Left ventricle myocardium inferior (tissue), 1 donor: ENCODE data around the gene TSPAN13. TPM values are rescaled to one million over a fixed set of nuclear protein-coding genes. Genes with fewer than 3 reads are reported as not detected.

ENCODE experiments used
- DNase-seq: peaks from one replicate; pipeline ENCODE4 v3.0.0-alpha.2; 2020
- H3K27ac ChIP-seq: fragments of 200-600 bp; replicated peaks from 2 replicates; pipeline ENCODE4 v1.8.0; 2021
- H3K27me3 ChIP-seq: fragments of 200-600 bp; 2 replicates; pipeline ENCODE4 v1.8.0; 2021; ENCODE audit warnings: low read depth
- H3K36me3 ChIP-seq: fragments of 200-600 bp; 2 replicates; pipeline ENCODE4 v1.8.0; 2021
- H3K4me1 ChIP-seq: fragments of 200-600 bp; 2 replicates; pipeline ENCODE4 v1.8.0; 2021
- H3K4me3 ChIP-seq: fragments of 200-600 bp; 2 replicates; pipeline ENCODE4 v1.8.0; 2021; ENCODE audit warnings: mild to moderate bottlenecking, moderate library complexity
- H3K9me3 ChIP-seq: fragments of 200-600 bp; replicated peaks from 2 replicates; pipeline ENCODE4 v1.8.0; 2021
- CTCF ChIP-seq: fragments of 200-600 bp; IDR thresholded peaks from 2 replicates; pipeline ENCODE4 v1.8.0; 2021; ENCODE audit warnings: antibody characterized with exemption, mild to moderate bottlenecking, borderline replicate concordance
- intact Hi-C: fragments of 100-400 bp; cut with micrococcal nuclease; formaldehyde crosslinking; loops from one replicate; pipeline ENCODE4 v1.11.0; 2022
- total RNA-seq: library from RNA; stranded (reverse); fragmentation: NEBNext Ultra II Directional; extraction: Animal tissue kit (Norgen Biotek cat#: 25700); gene quantifications from one replicate; pipeline ENCODE4 v1.2.1, GENCODE V29; 2021
- donor health status: DM: no; HTN: yes; CAD: no; lungs with severe emphysema.

Gene TSPAN13
- total RNA-seq, 1 donor from 2014 or later: 13.7 TPM

GRCh38 chr7:16780596-16780995 is 27.0 kb downstream of the TSPAN13 start:
- Histone ChIP-seq H3K4me1 (no peaks in the 10 kb centered on the region), H3K9me3 (no peaks in the 10 kb centered on the region), H3K36me3 (peaks cover 14% of the 10 kb centered on the region), H3K27ac (no peak overlapping the region), H3K27me3 (no peaks in the 10 kb centered on the region), H3K4me3 (no peak overlapping the region)
- intact Hi-C loops: no loop called here
- no peak for DNase-seq
- TF ChIP-seq CTCF: no peak

GRCh38 chr7:16785321-16785720 is 31.8 kb downstream of the TSPAN13 start:
- Histone ChIP-seq H3K36me3 (peaks cover 14% of the 10 kb centered on the region), H3K27ac (no peak overlapping the region), H3K9me3 (no peaks in the 10 kb centered on the region), H3K4me1 (no peaks in the 10 kb centered on the region), H3K27me3 (no peaks in the 10 kb centered on the region), H3K4me3 (no peak overlapping the region)
- TF ChIP-seq CTCF: no peak
- intact Hi-C loops: no loop called here
- no peak for DNase-seq

GRCh38 chr7:16785846-16786245 is 32.3 kb downstream of the TSPAN13 start:
- Histone ChIP-seq H3K27me3 (no peaks in the 10 kb centered on the region), H3K4me1 (no peaks in the 10 kb centered on the region), H3K4me3 (no peak overlapping the region), H3K36me3 (peaks cover 14% of the 10 kb centered on the region), H3K9me3 (no peaks in the 10 kb centered on the region), H3K27ac (no peak overlapping the region)
- no peak for TF ChIP-seq CTCF
- no peak for DNase-seq
- intact Hi-C loops: no loop called here

DNA sequence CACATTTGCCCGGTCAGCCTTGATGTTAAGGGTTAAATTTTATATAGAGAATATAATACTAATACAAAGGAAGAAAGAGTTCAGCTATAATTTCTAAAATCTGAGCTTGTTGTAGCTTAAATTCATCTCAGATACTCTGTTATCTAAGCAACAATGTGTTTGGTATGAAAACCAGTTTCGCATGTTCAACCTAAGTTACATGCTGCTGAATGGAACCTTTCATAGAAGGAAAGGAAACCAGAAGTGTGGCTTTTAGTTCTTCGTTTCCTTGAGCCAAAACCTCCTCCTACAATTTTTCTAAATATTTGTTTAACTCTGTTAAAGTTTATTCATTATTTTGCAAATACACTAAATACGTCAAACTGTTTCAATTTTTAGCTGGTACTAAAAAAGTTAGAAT is 32.7 kb downstream of the TSPAN13 start:
- intact Hi-C loops: no loop called here

GRCh38 chr7:16787127-16787526 is 33.6 kb downstream of the TSPAN13 start:
- H3K36me3 ChIP-seq: peaks cover 14% of the 10 kb centered on the region
- no peak for DNase-seq
- intact Hi-C loops: no loop called here
- H3K9me3 ChIP-seq: no peaks in the 10 kb centered on the region
- H3K27ac ChIP-seq: no peak overlapping the region
- no peak overlapping the region for H3K4me3 ChIP-seq
- H3K27me3 ChIP-seq: no peaks in the 10 kb centered on the region
- no peak for TF ChIP-seq CTCF
- no peaks in the 10 kb centered on the region for H3K4me1 ChIP-seq

More for the DNA sequence above, 32.7 kb downstream of the TSPAN13 start:
- Histone ChIP-seq H3K4me3 (no peak overlapping the region), H3K36me3 (peaks cover 14% of the 10 kb centered on the region), H3K27me3 (no peaks in the 10 kb centered on the region), H3K4me1 (no peaks in the 10 kb centered on the region), H3K9me3 (no peaks in the 10 kb centered on the region), H3K27ac (no peak overlapping the region)
- no peak for TF ChIP-seq CTCF
- DNase-seq: no peak

- Histone ChIP-seq H3K4me1 (no peaks in the 10 kb centered on the region), H3K9me3 (no peaks in the 10 kb centered on the region), H3K27ac (no peak overlapping the region), H3K4me3 (no peak overlapping the region), H3K27me3 (peaks cover 7% of the 10 kb centered on the region), H3K36me3 (no peaks in the 10 kb centered on the region)
- DNase-seq: no peak
- TF ChIP-seq CTCF: no peak
- intact Hi-C loops: no loop called here
Observed at GRCh38 chr7:16791071-16791470, 37.5 kb downstream of the TSPAN13 start.
